GM12872 (cell line): ENCODE measurements around the gene PPIL1.
A peak's percentile ranks its signal among the peaks of the same experiment; 100 is the strongest.

Experiments used
- TF ChIP-seq, protein P1 (sequence below): IDR thresholded peaks from 3 replicates; pipeline ENCODE4 v1.5.1; 2011; ENCODE audit warnings: low read depth, mild to moderate bottlenecking, low read length, moderate library complexity; ENCODE audit not compliant: insufficient read depth

Gene PPIL1

DNA sequence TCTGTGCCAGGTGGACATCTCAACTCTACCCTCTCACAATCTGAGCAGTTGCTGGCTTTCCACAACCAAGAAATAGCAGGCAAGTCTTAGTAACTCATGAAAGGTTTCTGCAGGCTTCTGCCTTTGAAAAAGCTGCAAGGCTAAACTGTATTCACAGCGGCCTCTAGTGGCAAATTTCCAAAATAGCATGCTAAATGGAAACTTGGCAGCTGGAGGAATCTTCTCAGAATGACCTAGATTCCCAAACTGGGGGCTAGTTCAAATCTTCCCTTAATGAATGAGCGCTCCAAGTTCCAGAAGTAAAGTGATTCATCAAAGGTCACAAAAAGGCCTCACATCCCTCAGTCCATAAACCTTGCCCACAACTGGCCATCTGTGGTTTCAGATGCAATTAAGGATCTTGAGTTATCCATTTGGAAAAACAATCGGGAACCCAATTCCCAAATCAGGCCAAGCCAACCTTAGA, 23.4 kb downstream of the PPIL1 start:
- TF ChIP-seq, protein P1, sequence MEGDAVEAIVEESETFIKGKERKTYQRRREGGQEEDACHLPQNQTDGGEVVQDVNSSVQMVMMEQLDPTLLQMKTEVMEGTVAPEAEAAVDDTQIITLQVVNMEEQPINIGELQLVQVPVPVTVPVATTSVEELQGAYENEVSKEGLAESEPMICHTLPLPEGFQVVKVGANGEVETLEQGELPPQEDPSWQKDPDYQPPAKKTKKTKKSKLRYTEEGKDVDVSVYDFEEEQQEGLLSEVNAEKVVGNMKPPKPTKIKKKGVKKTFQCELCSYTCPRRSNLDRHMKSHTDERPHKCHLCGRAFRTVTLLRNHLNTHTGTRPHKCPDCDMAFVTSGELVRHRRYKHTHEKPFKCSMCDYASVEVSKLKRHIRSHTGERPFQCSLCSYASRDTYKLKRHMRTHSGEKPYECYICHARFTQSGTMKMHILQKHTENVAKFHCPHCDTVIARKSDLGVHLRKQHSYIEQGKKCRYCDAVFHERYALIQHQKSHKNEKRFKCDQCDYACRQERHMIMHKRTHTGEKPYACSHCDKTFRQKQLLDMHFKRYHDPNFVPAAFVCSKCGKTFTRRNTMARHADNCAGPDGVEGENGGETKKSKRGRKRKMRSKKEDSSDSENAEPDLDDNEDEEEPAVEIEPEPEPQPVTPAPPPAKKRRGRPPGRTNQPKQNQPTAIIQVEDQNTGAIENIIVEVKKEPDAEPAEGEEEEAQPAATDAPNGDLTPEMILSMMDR, result peak; percentile 79

DNA sequence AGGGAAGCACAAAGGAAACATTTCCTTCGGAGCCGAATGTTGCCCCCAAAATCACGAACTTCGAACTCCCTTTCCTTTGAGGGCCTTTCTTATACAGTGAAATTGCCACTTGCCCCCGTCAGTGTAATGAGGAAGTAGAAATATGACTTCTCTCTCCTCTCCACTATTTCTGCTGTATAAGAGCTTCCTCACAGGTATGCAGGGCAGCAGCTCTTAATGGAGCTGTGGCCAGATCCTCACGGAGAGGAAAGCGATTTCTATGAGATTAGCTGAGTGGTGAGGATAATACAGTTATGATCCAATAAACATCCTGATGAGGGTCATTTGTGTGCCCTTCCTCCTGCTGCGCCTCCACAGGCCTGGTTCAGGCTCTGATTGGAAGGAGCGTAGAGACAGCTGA, 24.6 kb downstream of the PPIL1 start:
- TF ChIP-seq, protein P1, result no peak

DNA sequence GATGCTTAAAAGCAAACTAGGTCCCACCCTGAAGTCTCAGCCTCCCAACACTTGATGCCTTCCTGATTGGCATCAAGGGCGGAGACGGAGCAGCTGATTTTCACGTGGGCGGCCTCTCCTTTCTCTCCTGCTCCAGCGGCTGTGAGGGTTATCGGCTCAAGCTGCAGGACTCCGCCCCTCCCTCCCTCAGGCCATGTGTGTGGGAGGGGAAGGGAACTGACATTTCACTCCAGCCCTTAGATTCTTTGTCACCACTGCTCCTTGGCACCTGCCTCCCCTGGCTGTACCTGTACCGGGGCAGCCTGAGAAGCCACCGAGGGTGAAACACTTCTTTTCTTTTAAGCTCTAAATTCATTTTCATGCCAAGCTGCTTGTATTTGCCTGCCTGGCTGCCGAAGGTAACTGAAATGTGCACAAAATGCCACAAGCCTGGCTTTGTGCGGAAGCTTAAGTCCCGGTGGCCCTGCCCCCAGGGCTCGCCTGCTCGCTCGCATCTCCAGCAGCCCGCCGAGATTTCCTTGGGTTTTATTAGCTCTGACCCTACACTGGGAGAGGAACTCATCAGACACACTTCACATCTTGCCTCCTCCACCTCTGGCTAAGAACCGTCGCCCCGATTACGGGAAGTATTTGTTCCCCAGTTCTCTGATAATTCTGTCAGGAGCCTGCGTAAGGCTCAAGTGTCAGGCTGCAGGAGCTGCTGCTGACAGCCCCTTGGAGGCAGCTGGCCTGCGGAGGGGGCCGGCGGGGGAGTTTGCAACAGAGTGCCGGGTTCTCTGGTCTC, 25.8 kb downstream of the PPIL1 start:
- TF ChIP-seq, protein P1, result no peak

DNA sequence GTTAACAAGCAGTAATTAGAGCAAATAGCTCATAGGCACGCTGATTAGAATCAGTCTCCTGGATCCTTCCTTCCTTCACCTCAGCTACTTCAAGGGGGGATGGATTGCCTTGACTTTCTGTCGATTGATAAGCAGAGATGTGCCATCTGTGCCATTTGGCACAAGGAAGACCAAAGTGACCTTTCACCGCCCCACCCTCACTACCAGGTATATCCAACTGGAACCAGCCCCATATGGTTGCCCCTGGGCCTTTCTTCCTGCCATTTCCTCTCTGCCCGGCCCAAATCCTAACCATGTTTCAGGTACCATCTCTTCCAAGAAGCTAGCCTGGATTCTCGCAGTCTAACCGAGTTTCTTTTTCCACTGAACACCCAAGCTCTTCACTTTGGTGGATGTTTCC, 26.6 kb downstream of the PPIL1 start:
- TF ChIP-seq, protein P1, result no peak

DNA sequence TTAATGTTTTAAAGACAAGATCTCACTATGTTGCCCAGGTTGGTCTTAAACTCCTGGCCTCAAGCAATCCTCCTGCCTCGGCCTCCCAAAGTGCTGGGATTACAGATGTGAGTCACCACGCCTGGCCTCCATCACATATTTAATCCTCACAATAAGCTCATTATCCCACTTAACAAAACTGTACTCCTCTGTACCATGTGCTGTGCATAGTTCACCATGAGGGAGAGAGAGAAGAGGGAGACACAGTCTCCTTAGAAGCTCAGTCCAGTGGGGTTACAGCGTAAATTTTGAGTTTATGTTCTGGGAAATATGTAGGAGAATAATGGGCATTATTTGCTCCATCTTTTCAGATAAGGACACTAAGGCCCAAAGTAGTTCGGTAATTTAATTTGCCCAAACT, 27.5 kb downstream of the PPIL1 start:
- TF ChIP-seq, protein P1, result no peak

DNA sequence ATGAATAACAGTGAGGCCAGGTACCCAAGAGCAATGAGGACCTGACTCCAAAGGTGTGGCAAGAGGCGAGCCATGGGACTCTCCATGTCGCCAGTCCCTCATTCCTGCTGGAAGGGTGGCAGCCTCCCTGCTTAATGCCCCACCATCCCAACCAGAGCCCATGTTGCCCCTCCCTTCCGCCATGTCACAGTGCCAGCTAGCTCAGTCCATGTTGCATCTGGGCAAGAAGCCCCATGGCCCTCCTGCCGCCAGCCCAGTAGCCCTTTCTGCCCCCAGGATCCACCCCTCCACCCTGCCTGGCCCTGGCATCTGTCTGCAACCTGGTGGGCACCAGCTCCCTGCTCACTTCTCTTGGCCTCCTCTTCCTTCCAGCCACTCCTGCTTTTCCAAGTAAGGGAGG, 29.4 kb downstream of the PPIL1 start:
- TF ChIP-seq, protein P1, result no peak

DNA sequence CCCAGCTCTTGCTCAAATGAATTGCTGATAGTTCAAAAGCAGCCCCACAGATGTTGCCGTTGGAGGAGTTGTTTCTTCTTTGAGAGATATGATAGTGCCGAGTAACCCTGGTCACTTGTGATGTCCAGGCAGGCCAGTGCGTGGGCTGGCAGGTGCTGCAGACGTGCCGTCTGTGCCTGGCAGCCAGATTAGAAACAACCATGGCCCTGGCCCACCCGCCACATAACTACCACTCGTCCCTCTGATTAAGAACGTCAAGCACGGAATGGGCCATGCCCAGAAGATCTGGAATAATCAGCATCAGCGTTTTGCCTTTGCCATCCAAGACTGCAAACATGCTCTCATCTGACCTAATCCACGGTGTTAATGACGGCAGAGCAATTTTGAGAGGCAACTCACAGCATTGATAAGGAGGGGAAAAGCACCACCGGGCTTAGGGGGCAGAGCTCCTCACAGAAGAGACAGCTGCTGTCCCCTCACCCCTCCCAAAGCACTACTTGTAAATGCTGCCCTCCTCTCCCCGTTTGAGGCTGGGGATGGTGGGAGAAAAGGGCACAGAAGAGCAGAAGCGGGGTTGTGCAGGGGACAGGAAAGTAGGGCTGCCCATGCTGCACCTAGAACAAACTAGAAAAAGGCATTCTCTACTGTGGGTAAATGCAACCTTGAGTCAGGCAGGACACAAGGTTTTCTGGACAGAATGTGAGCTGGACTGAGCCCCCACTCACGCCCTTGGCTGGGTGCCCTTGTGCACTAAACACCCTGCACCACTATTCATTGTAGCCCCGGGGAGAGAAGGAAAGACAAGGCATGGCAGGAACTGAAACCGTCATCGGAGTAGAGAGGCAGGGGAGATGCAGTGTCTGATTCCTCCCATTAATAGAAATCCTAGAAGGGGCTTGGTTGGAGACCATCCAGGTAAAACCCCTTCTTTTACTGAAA, 30.1 kb downstream of the PPIL1 start:
- TF ChIP-seq, protein P1, result no peak
